Stimulated activated CD4-positive, alpha-beta T cell treated with anti-CD3 and anti-CD28 coated beads, Interleukin-1b, Interleukin-23, amount 100 ng/mL, for 48 hours (primary cell): ENCODE data around the gene CIROP.

Experiments
- DNase-seq: peaks from one replicate; pipeline ENCODE4 v3.0.0-alpha.2; 2020

CIROP gene, protein sequence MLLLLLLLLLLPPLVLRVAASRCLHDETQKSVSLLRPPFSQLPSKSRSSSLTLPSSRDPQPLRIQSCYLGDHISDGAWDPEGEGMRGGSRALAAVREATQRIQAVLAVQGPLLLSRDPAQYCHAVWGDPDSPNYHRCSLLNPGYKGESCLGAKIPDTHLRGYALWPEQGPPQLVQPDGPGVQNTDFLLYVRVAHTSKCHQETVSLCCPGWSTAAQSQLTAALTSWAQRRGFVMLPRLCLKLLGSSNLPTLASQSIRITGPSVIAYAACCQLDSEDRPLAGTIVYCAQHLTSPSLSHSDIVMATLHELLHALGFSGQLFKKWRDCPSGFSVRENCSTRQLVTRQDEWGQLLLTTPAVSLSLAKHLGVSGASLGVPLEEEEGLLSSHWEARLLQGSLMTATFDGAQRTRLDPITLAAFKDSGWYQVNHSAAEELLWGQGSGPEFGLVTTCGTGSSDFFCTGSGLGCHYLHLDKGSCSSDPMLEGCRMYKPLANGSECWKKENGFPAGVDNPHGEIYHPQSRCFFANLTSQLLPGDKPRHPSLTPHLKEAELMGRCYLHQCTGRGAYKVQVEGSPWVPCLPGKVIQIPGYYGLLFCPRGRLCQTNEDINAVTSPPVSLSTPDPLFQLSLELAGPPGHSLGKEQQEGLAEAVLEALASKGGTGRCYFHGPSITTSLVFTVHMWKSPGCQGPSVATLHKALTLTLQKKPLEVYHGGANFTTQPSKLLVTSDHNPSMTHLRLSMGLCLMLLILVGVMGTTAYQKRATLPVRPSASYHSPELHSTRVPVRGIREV

GRCh38 chr14:23104591-23105347 lies at the start of gene CIROP:
Gene CIROP (minus strand): TSS chr14:23104989. CDS start chr14:23104920, 69 bp downstream.
- no peak for DNase-seq

GRCh38 chr14:23153851-23154796 lies 49.3 kb upstream of the CIROP start:
- peak; percentile 3 for DNase-seq

GRCh38 chr14:23151342-23151741 lies 46.6 kb upstream of the CIROP start:
- no peak for DNase-seq

GRCh38 chr14:23149745-23150144 lies 45.0 kb upstream of the CIROP start:
- DNase-seq: no peak

DNA sequence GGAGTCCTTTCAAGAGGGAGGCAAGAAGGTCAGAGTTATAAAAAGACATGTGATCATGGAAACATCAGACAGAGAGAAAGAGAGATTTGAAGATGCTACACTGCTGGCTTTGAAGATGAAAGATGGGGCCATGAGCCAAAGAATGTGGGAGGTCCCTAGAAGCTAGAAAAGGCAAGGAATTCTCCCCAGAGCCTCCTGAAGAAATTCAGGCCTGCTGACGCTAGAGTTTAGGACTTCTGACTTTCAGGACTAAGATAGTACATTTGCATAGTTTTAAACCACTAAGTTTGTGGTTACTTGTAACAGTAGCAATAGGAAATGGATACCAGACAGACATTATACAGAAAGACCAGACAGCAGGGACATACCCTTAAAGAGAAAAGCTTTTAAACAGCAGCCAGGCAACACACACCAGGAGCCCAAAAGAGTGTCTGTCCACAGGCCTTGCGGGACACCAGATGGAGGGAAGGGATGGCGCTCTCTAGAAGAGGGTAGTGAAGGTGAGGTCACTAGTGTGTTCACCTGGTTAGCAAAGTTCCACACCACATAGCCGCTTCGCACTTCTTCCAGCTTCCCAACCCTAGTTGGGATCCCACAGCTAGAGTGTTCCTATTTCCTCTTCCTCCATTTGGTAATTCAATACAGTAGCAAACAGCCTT lies 43.9 kb upstream of the CIROP start:
- no peak for DNase-seq

DNA sequence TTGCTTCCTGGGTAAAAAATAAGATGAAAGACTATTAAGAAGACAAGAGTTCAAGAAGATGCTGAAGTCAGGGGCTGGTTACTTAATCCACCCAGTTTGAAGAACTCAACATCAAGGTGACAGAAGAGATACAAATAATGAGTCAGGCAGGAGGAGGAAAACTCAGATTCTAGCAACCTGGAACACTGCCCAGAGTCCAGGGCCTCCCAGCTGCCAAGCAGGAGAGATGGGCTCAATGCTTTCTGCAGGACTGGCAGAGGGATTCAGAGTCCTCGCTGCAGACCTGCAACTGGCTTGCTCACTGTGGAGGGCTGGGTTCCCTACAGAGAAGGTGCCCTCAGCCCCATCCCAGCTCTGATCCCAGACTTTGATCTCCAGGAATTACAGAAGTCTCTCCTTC lies 42.9 kb upstream of the CIROP start:
- DNase-seq: no peak

GRCh38 chr14:23146980-23147379 lies 42.2 kb upstream of the CIROP start:
- no peak for DNase-seq

- no peak for DNase-seq
Measured at GRCh38 chr14:23146351-23146910, 41.6 kb upstream of the CIROP start.

GRCh38 chr14:23145794-23146350 lies 41.1 kb upstream of the CIROP start:
- no peak for DNase-seq

- DNase-seq: no peak
Measured at GRCh38 chr14:23143911-23144310, 39.1 kb upstream of the CIROP start.

DNA sequence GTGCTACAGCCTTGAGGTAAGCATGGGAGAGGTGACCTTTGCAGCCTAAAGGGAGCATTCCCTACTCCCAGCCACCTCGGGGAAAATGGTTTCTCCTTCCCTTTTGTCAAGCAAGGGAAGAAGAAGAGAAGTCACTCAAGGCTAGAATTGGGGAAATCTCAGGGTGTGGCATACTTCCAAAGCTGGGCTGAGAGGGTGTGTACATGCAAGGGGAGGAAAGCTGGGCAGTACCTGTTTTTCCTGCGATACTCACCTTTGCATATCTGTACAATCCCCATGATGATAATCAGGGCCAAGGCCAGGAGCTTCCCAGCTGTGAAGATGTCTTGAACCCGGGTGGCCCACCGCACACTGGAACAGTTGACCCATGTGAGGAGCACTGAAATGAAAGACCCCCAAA lies 38.0 kb upstream of the CIROP start:
- DNase-seq: no peak

GRCh38 chr14:23141706-23142444 lies 37.1 kb upstream of the CIROP start:
- no peak for DNase-seq

DNA sequence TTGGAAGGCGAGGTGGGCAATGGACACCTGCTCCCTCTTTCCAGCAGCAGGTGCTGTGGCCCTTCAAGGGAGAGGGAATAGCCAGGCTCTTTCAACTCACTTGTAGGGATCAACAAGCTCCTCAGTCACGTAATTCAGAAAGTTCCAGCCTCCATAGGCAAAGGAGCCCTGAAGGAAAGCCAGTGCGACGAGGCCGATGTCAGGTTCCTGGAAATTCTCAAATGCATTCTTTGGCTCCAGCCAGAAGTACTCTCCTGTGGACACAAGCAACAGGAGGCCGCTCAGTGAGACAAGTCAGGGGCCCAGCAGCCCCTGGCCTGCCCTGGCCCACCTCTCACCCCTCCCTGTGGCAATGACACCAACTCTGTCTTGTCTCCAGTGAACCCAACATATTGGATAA lies 35.6 kb upstream of the CIROP start:
- DNase-seq: no peak

DNA sequence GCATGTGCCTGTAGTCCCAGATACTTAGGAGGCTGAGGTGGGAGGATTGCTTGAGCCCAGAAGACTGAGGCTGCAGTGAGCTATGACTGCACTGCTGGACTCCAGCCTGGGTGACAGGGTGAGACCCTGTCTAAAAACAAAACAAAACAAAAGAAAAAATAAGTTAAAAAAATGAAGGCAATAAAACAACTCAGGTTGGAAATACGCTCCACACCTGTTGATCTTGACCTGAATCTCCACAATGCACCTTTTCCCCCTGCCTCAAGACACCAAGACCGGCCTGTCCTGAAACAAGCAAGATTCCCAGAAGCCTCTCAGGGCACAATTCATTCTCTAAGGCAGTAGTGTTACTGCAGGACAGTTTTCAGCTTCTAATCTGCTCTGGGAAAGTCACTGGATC lies 35.1 kb upstream of the CIROP start:
- DNase-seq: no peak

GRCh38 chr14:23137813-23138535 lies 33.2 kb upstream of the CIROP start:
- no peak for DNase-seq

- no peak for DNase-seq
Measured at GRCh38 chr14:23137192-23137812, 32.5 kb upstream of the CIROP start.

DNA sequence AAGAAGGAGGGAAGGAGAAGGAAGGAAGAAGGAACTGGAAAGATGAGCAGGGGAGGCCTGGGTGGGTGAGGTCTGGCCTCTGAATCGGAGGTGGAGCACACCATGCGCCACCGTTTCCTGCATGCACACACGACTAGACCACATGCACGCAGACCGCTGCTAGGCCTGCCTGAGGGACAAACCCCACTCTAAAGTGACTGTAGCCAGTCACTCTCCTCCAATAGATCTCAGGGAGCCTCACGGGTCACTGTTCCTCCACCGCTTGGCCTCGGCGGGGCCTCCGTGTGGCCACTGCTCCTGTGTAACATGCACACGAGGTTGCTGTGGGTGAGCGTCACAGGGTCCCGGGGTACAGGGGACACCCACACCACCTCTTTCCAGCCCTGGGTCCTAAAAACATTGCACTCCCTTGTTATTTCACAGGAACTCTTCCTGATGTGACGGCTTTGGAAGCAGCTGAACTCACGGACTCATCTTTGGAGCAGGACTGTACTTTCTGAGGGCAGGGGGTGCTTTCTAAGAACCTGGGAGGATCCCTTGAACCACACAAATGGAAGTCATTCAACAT lies 31.9 kb upstream of the CIROP start:
- no peak for DNase-seq

DNA sequence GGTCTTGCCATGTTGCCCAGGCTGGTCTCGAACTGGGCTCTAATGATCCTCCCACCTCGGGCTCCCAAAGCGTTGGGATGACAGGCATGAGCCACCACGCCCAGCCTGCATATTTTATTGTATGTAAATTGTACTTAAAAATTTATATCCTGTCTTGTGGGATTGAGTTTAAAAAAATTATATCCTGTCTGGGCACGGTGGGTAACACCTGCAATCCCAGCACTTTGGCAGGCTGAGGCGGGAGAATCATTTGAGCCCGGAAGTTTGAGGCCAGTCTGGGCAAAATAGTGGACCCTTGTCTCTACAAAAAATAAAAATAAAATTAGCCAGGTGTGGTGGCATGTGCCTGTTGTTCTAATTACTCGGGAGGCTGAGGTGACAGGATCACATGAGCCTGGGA lies 28.2 kb upstream of the CIROP start:
- DNase-seq: no peak

DNA sequence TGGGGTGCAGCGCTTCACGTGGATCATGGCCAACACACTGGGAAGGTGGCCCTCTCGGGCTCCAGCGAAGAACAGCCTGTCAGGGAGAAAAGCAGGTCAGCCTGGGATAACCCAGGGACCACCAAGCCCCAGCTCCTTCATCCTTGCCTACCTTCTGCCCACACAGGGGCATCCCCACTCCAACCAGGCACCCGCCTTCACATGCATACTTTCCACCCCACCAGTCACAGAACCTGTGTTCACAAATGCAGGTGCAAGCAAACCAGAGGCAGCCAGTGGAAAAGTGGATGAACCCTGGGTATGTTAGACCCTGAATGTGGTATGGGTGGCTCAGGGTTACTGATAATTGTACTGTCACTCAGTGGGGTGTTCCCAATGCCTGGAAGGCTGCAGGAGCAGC lies 26.7 kb upstream of the CIROP start:
- no peak for DNase-seq
